Mesothelial cell of epicardium (in vitro differentiated cells): Measurements from ENCODE around the gene OPRM1. TPM values are rescaled to one million over a fixed set of nuclear protein-coding genes. Genes with fewer than 3 reads are reported as not detected.

Experiments used
- DNase-seq, 2 experiments: peaks; one replicate each; pipeline ENCODE4 v3.0.0; 2021; ENCODE audit warnings: low spot score in 2 of 2; ENCODE audit not compliant: unreplicated experiment in 2 of 2
- H3K27ac Mint-ChIP-seq: 2 replicates; pipeline ENCODE4 v1.8.0; 2021; ENCODE audit warnings: mixed read lengths
- H3K27me3 Mint-ChIP-seq: 2 replicates; pipeline ENCODE4 v1.8.0; 2021; ENCODE audit warnings: low read depth, mixed read lengths
- H3K36me3 Mint-ChIP-seq: 2 replicates; pipeline ENCODE4 v1.8.0; 2021; ENCODE audit warnings: mixed read lengths
- H3K4me1 Mint-ChIP-seq: 2 replicates; pipeline ENCODE4 v1.8.0; 2021; ENCODE audit warnings: mixed read lengths
- H3K4me3 Mint-ChIP-seq: 2 replicates; pipeline ENCODE4 v1.8.0; 2021; ENCODE audit warnings: mild to moderate bottlenecking, moderate library complexity, mixed read lengths
- H3K9me3 Mint-ChIP-seq: 2 replicates; pipeline ENCODE4 v1.8.0; 2021; ENCODE audit warnings: mixed read lengths
- total RNA-seq: library from RNA; stranded (reverse); gene quantifications from 3 replicates; pipeline ENCODE4 v1.2.1, GENCODE V29; 2021
- TF ChIP-seq, protein P1 (sequence below): fragments of 200-600 bp; sonication (generic); IDR thresholded peaks from one replicate; pipeline ENCODE4 v1.5.0; 2021; ENCODE audit warnings: antibody characterized with exemption; ENCODE audit not compliant: unreplicated experiment

OPRM1 gene
- total RNA-seq, 1 donor from 2014 or later: not detected

DNA sequence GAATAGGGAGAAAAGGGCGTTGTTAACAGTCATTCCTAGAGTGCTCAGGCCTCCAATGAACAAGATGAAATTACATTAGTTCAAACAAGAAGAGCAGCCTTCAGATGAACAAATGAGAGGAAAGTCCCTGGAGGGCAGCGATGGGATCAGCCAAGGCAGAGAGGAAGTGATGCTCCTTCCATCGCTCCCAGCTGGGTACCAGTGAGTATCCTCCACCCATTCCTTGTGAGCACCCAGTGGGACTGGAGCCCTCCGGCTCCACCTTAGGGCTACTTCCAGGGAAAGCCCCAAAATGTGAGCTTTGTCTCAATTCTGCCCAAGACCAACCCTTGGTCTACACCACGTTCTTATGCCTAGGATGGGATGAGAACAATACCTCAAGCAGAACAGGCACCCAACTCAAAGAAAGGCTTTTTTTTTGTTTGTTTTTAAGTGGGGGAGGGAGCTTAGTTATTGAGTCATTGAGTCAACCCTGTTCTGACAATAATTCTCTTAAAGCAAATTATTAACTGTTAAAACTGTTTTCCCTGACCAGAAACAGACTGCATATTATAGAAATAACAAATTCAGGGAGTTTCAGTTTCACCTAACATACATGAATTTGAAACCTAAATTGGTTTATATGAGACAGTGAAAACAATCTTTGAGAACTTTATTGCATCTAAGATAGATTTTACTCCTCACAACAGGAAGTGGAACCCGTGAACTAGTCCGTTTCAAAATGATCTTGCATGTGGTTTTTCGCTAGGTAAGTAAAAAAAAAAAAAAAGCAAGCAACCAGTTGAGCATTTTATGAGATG is 210.7 kb downstream of the OPRM1 start:
- Mint-ChIP-seq H3K36me3 (no peaks in the 10 kb centered on the region), H3K9me3 (peaks cover 7% of the 10 kb centered on the region), H3K27ac (no peak overlapping the region), H3K4me1 (peaks cover 15% of the 10 kb centered on the region), H3K4me3 (no peak overlapping the region), H3K27me3 (peaks cover 4% of the 10 kb centered on the region)
- DNase-seq: no peak
- TF ChIP-seq, protein P1, sequence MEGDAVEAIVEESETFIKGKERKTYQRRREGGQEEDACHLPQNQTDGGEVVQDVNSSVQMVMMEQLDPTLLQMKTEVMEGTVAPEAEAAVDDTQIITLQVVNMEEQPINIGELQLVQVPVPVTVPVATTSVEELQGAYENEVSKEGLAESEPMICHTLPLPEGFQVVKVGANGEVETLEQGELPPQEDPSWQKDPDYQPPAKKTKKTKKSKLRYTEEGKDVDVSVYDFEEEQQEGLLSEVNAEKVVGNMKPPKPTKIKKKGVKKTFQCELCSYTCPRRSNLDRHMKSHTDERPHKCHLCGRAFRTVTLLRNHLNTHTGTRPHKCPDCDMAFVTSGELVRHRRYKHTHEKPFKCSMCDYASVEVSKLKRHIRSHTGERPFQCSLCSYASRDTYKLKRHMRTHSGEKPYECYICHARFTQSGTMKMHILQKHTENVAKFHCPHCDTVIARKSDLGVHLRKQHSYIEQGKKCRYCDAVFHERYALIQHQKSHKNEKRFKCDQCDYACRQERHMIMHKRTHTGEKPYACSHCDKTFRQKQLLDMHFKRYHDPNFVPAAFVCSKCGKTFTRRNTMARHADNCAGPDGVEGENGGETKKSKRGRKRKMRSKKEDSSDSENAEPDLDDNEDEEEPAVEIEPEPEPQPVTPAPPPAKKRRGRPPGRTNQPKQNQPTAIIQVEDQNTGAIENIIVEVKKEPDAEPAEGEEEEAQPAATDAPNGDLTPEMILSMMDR: no peak

DNA sequence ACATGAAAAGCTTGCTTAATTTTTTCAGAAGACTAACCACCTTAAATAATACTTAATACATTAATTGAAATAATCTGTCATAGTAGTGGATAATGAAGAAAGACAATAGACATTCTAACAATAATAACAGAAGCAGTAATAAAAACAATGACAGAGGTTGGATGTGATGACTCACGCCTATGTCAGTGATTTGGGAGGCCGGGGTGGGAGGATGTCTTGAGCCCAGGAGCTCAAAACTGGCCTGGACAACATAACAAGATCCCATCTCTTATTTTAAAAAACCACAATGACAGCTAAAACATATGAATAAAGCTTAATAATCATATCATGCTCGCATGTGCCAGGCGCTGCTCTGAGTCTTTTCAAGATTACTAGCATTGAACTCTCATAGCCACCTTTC is 212.1 kb downstream of the OPRM1 start:
- Mint-ChIP-seq H3K4me3 (no peak overlapping the region), H3K9me3 (peaks cover 19% of the 10 kb centered on the region), H3K27ac (no peak overlapping the region), H3K36me3 (peaks cover 3% of the 10 kb centered on the region), H3K4me1 (peaks cover 15% of the 10 kb centered on the region), H3K27me3 (peaks cover 4% of the 10 kb centered on the region)
- no peak for DNase-seq
- TF ChIP-seq, protein P1: no peak

DNA sequence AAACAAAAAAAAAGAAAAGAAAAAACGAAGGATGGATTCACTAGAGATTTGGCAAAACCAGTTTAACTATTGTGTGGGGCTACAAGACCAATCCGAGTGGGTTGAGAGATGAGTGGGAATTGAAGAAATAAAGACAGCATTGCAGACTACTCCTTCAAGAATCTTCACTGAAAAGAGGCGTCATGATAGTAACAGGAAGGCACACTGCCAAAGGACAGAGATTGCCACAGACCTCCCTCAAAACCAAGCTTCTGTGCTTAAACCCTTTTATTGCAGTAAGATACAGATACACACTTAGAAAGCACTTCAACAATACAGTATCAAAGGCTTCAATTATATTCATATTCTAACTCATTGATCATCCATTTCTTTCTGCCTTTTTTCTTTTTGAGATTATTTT is 213.6 kb downstream of the OPRM1 start:
- DNase-seq: no peak
- H3K27me3 Mint-ChIP-seq: peaks cover 4% of the 10 kb centered on the region
- TF ChIP-seq, protein P1: no peak
- H3K4me3 Mint-ChIP-seq: no peak overlapping the region
- peaks cover 2% of the 10 kb centered on the region for H3K4me1 Mint-ChIP-seq
- H3K9me3 Mint-ChIP-seq: peaks cover 23% of the 10 kb centered on the region
- no peak overlapping the region for H3K27ac Mint-ChIP-seq
- H3K36me3 Mint-ChIP-seq: peaks cover 3% of the 10 kb centered on the region

DNA sequence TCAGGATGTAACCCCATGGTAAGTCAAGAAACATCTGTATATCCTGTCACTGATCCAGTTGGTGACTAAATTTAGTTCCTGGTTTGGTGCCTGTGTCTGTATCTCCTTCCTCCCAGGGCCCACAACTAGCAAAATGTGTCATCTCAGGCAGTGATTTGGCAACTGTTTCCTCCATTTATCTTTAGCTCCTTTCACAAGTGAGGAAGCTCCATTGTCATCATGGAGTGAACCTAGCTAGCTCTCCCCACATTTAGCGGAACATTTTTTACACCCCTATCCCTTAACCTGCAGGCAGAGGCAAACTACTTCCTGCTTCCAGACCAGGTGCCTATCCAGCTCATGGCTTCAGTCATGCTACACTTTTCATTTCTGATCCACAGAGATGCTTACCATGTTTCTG is 218.0 kb downstream of the OPRM1 start:
- Mint-ChIP-seq H3K9me3 (peaks cover 23% of the 10 kb centered on the region), H3K27ac (no peak overlapping the region), H3K4me1 (no peaks in the 10 kb centered on the region)

DNA sequence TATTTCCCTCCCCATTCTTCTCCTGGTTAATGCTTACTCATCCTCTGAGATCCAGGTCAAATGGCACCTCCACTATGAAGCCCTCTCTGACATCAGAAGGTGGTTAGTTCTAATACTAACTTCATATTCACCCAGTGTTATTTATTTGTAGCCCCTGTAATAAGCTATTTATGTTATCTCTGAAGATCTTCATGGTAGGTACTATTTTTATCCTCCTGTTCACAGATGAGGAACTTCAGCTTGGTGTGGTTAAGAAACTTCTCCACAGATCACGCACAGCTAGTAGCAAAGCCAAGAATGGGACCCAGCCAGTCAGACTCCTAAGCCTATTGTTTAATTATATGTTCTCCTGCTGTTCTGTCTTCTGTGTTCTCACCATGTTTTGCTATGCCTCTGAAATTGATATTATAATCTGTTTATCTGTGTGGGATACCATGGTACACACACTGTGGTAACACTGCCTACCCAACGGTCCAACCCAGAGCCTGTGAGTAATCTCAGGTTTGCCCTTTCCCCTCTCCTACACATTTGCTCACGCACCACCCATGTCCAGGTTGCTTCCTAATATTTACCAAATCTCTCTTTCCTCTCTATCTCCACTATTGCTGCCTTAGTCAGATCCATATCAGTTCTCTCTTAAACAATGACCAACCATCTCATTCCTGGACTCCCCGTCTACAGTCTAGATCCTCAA is 219.2 kb downstream of the OPRM1 start:
- Mint-ChIP-seq H3K27me3 (no peaks in the 10 kb centered on the region), H3K4me1 (no peaks in the 10 kb centered on the region), H3K9me3 (peaks cover 23% of the 10 kb centered on the region), H3K4me3 (no peak overlapping the region), H3K27ac (no peak overlapping the region), H3K36me3 (peaks cover 3% of the 10 kb centered on the region)
- DNase-seq: no peak
- TF ChIP-seq, protein P1: no peak

More for the DNA sequence above, 218.0 kb downstream of the OPRM1 start:
- peaks cover 3% of the 10 kb centered on the region for H3K36me3 Mint-ChIP-seq
- H3K27me3 Mint-ChIP-seq: peaks cover under 1% of the 10 kb centered on the region
- DNase-seq: no peak
- TF ChIP-seq, protein P1: no peak
- H3K4me3 Mint-ChIP-seq: no peak overlapping the region
